K562 (cell line): ENCODE measurements around the gene SRCIN1. TPM values are rescaled to one million over a fixed set of nuclear protein-coding genes. Genes with fewer than 3 reads are reported as not detected.

ENCODE experiments used
- CEBPB ChIP-seq: fragments of 450-650 bp; IDR thresholded peaks from 2 replicates; pipeline ENCODE4 v1.6.1; 2016; ENCODE audit warnings: missing genetic modification characterization, missing compliant biosample characterization
- CHD4 ChIP-seq: fragments of 200-600 bp; sonication (generic); IDR thresholded peaks from 3 replicates; pipeline ENCODE4 v1.6.1; 2012; ENCODE audit warnings: low read depth, mild to moderate bottlenecking, mixed read lengths, low read length, inconsistent platforms; ENCODE audit not compliant: insufficient read depth, insufficient replicate concordance, poor library complexity, severe bottlenecking
- DPF2 ChIP-seq: fragments of 450-650 bp; IDR thresholded peaks from 2 replicates; pipeline ENCODE4 v1.6.1; 2016
- FIP1L1 ChIP-seq: fragments of 200-400 bp; formaldehyde crosslinking; IDR thresholded peaks from 2 replicates; pipeline ENCODE4 v1.6.1; 2018; ENCODE audit warnings: mild to moderate bottlenecking, low read depth, low read length; ENCODE audit not compliant: poor library complexity, severe bottlenecking
- KAT8 ChIP-seq: fragments of 450-650 bp; IDR thresholded peaks from 2 replicates; pipeline ENCODE4 v1.6.1; 2016; ENCODE audit warnings: low read depth, mild to moderate bottlenecking
- PHB2 ChIP-seq: fragments of 450-650 bp; IDR thresholded peaks from 2 replicates; pipeline ENCODE4 v1.6.1; 2017; ENCODE audit warnings: low read depth
- polyA plus RNA-seq, 8 experiments: library from polyadenylated mRNA; depleted of rRNA in 4 of 8; stranded (reverse) in 5 of 8; unstranded in 3 of 8; fragments of >200 nt; fragmentation: Nextera tagmentation in 2 of 8; fragmentation: Illumina TruSeq in 1 of 8; extraction: Ambion mirVana in 2 of 8; extraction: Trizol in 1 of 8; gene quantifications; 2 replicates each; pipeline versions ENCODE4 v1.2.1 to v1.2.3, GENCODE V29; 2011 to 2014; ENCODE audit warnings: inconsistent platforms in 1 of 8, missing spikeins in 1 of 8
- total RNA-seq, 7 experiments: library from RNA; depleted of rRNA in 6 of 7; stranded (reverse); fragments of >200 nt in 6 of 7; fragmentation: Illumina TruSeq in 2 of 7; extraction: Trizol in 2 of 7; gene quantifications; 2 replicates each; pipeline versions ENCODE4 v1.2.1 to v1.2.3, GENCODE V29; 2011 to 2021; ENCODE audit warnings: low replicate concordance in 1 of 7
- TF ChIP-seq, protein P1 (sequence below): IDR thresholded peaks from 3 replicates; pipeline ENCODE4 v1.6.1; 2011; ENCODE audit warnings: borderline replicate concordance, mild to moderate bottlenecking, moderate library complexity; ENCODE audit not compliant: insufficient read length; ENCODE audit errors: extremely low read depth
- TF ChIP-seq, protein P2 (sequence below): fragments of 250-450 bp; sonication (Bioruptor Pico); IDR thresholded peaks from 2 replicates; pipeline ENCODE4 v1.8.0; 2021; ENCODE audit warnings: moderate library complexity, mild to moderate bottlenecking, inconsistent platforms
- TF ChIP-seq, protein P3 (sequence below): fragments of 200-800 bp; sonication (Bioruptor generic); IDR thresholded peaks from 2 replicates; pipeline ENCODE4 v1.6.1; 2017; ENCODE audit warnings: missing genetic modification characterization, missing compliant biosample characterization
- TF ChIP-seq, protein P4 (sequence below): fragments of 200-800 bp; sonication (Bioruptor generic); IDR thresholded peaks from 2 replicates; pipeline ENCODE4 v1.6.1; 2017; ENCODE audit warnings: missing genetic modification characterization, missing compliant biosample characterization

Gene SRCIN1
- total and polyA plus RNA-seq, 9 of the 15 experiments (the other 6 are each of a cell fraction or from before 2014, with no cell fraction given), result 0.09 to 0.33 (median 0.13) TPM; not detected in 6

DNA sequence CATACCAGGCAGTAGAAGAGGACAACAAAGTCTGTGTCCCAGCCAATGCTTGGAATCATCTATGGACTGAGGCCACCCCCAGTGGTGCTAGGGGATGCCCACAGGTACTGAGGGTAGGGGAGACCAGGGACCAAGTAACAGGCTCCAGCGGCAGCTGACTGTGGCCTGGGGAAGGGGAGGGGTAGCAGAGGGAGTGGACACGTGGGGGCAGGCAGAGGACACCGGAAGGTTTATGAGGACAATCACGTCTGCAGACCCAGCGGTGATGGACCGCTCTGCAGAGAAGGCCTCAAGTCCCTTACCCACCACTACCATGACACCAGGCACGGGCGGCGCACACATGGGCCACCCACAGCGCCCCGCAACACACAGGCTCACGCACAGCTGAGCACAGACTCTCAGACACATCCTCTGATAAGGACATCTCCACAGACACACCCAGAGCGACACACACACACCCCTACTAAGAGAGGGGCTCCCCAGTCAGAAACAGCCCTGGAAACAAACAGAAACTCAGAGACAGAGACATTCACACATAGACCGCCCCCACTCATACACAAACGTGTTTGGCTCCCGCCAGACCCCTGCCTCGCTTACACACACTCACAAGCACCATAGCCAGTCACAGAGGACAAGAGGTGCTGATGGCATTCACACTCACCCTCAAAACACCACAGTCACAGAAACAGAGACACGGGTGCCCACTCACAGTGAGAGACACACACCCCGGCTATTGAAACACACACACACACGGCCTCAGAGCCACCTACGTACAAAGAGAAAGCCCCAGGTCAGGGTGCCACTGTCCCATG, 35.8 kb downstream of the SRCIN1 start (continued):
- TF ChIP-seq, protein P1, sequence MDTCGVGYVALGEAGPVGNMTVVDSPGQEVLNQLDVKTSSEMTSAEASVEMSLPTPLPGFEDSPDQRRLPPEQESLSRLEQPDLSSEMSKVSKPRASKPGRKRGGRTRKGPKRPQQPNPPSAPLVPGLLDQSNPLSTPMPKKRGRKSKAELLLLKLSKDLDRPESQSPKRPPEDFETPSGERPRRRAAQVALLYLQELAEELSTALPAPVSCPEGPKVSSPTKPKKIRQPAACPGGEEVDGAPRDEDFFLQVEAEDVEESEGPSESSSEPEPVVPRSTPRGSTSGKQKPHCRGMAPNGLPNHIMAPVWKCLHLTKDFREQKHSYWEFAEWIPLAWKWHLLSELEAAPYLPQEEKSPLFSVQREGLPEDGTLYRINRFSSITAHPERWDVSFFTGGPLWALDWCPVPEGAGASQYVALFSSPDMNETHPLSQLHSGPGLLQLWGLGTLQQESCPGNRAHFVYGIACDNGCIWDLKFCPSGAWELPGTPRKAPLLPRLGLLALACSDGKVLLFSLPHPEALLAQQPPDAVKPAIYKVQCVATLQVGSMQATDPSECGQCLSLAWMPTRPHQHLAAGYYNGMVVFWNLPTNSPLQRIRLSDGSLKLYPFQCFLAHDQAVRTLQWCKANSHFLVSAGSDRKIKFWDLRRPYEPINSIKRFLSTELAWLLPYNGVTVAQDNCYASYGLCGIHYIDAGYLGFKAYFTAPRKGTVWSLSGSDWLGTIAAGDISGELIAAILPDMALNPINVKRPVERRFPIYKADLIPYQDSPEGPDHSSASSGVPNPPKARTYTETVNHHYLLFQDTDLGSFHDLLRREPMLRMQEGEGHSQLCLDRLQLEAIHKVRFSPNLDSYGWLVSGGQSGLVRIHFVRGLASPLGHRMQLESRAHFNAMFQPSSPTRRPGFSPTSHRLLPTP, result no peak
- TF ChIP-seq, protein P2, sequence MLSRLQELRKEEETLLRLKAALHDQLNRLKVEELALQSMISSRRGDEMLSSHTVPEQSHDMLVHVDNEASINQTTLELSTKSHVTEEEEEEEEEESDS, result no peak
- TF ChIP-seq FIP1L1, result no peak
- TF ChIP-seq, protein P3, sequence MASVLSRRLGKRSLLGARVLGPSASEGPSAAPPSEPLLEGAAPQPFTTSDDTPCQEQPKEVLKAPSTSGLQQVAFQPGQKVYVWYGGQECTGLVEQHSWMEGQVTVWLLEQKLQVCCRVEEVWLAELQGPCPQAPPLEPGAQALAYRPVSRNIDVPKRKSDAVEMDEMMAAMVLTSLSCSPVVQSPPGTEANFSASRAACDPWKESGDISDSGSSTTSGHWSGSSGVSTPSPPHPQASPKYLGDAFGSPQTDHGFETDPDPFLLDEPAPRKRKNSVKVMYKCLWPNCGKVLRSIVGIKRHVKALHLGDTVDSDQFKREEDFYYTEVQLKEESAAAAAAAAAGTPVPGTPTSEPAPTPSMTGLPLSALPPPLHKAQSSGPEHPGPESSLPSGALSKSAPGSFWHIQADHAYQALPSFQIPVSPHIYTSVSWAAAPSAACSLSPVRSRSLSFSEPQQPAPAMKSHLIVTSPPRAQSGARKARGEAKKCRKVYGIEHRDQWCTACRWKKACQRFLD (CRISPR knock-in tag), result no peak
- TF ChIP-seq CEBPB, result no peak
- no peak for TF ChIP-seq DPF2
- TF ChIP-seq KAT8, result no peak
- TF ChIP-seq CHD4, result no peak
- TF ChIP-seq PHB2, result no peak
- TF ChIP-seq, protein P4, sequence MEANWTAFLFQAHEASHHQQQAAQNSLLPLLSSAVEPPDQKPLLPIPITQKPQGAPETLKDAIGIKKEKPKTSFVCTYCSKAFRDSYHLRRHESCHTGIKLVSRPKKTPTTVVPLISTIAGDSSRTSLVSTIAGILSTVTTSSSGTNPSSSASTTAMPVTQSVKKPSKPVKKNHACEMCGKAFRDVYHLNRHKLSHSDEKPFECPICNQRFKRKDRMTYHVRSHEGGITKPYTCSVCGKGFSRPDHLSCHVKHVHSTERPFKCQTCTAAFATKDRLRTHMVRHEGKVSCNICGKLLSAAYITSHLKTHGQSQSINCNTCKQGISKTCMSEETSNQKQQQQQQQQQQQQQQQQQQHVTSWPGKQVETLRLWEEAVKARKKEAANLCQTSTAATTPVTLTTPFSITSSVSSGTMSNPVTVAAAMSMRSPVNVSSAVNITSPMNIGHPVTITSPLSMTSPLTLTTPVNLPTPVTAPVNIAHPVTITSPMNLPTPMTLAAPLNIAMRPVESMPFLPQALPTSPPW (CRISPR knock-in tag), result no peak
- TF ChIP-seq, all 486 proteins: peak for 0
